ENCODE data around the gene E2F4.

The E2F4 gene

DNA sequence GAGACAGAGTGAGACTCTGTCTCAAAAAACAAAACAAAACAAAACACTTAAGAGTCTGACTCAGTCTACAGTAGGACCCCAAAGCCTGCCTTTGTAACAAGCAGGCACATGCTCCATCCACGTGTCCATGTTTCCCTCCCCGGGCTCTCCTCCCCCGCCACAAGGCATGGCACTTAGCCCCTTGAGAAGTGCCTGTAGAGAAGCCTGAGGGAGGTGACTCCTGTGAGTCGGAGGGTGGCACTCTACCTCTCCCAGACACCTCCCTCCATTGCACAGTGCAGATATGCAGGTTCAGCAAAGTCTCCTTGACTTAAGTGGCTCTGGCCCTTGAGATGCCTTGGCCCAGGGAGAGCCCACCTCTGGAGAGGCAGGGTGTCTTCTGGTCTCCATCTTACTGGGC, 48.6 kb downstream of the E2F4 start:
- H3K4me3 ChIP-seq (ENCODE audit: low read depth in 1 of 2, low read length in 1 of 2) = no peak overlapping the region
- no peak for TF ChIP-seq CTCF (IDR thresholded peaks at IDR 0.05)
- H3K9me3 ChIP-seq = no peaks in the 10 kb centered on the region
- no peaks in the 10 kb centered on the region for H3K27me3 ChIP-seq
- no peak overlapping the region for H3K27ac ChIP-seq
- H3K36me3 ChIP-seq = peaks cover 44% of the 10 kb centered on the region
- peaks cover 27 to 30% of the 10 kb centered on the region in 2 experiments for H3K4me1 ChIP-seq (ENCODE audit: control insufficient read depth in 1 of 2, insufficient read depth in 1 of 2, low read depth in 1 of 2, low read length in 1 of 2)

- Histone ChIP-seq H3K27ac (no peak overlapping the region), H3K36me3 (peaks cover 36% of the 10 kb centered on the region), H3K9me3 (no peaks in the 10 kb centered on the region), H3K4me3 (ENCODE audit: low read depth in 1 of 2, low read length in 1 of 2) (no peak overlapping the region), H3K27me3 (no peaks in the 10 kb centered on the region), H3K4me1 (ENCODE audit: control insufficient read depth in 1 of 2, insufficient read depth in 1 of 2, low read depth in 1 of 2, low read length in 1 of 2) (peaks cover 35 to 37% of the 10 kb centered on the region in 2 experiments)
- TF ChIP-seq CTCF (IDR thresholded peaks at IDR 0.05) = no peak
Measured at GRCh38 chr16:67241008-67241900, 49.3 kb downstream of the E2F4 start.

DNA sequence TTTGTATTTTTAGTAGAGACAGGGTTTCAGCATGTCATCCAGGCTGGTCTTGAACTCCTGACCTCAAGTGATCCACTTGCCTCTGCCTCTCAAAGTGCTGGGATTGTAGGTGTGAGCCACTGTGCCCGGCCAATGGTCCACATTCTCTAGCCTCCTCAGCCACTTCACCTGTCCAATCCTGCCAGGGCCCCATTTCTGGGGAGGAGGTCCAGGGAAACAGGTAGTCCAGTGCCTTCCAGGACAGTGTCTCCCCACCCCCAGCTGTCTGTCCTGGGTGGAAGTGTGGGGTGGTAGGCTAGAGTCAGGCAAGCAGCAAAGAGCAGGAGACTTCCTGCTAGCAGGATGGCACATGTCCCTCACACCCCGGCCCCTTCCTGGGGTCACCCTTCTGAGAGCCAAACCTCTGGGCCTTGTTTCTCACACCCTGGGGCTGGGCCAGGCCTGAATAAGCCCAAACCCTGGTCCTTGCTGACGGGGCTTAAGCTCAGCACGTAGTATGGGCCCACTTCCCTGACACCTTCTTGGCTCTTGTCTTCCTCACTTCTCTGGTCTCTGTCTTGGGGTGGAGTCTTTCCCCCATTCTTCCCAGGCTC, 50.3 kb downstream of the E2F4 start:
- Histone ChIP-seq H3K4me1 (ENCODE audit: control insufficient read depth in 1 of 2, insufficient read depth in 1 of 2, low read depth in 1 of 2, low read length in 1 of 2) (peaks cover 38 to 45% of the 10 kb centered on the region in 2 experiments), H3K27me3 (no peaks in the 10 kb centered on the region), H3K27ac (peak overlapping the region; percentile 33), H3K4me3 (ENCODE audit: low read depth in 1 of 2, low read length in 1 of 2) (no peak overlapping the region), H3K36me3 (peaks cover 26% of the 10 kb centered on the region), H3K9me3 (no peaks in the 10 kb centered on the region)
- TF ChIP-seq CTCF (IDR thresholded peaks at IDR 0.05) = no peak

DNA sequence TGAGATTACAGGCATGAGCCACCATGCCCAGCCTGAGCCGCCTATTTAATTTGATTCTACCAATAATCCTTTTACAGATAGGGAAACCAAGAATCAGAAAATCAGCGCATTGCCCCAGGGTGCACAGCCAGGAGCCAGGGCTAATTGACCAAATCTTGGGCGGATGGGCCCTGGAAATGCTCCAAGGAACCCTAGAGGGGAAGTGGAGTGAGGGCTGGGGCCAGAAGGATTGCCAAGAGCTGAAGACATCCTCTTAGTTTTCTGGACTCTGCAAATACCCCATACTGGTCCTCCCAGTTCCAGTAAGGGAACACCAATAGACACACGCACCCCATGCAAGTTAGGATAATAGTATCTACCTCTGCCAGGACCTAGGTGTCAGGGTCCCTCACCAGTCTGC, 51.5 kb downstream of the E2F4 start:
- H3K4me1 ChIP-seq (ENCODE audit: control insufficient read depth in 1 of 2, insufficient read depth in 1 of 2, low read depth in 1 of 2, low read length in 1 of 2) = peaks cover 48 to 57% of the 10 kb centered on the region in 2 experiments
- H3K4me3 ChIP-seq (ENCODE audit: low read depth in 1 of 2, low read length in 1 of 2) = peak overlapping the region in 1 of 2 experiments; percentile 88

More for the DNA sequence above, 51.5 kb downstream of the E2F4 start:
- Histone ChIP-seq H3K27ac (peak overlapping the region; percentile 99), H3K27me3 (peaks cover 10% of the 10 kb centered on the region), H3K9me3 (no peaks in the 10 kb centered on the region), H3K36me3 (peaks cover 14% of the 10 kb centered on the region)
- TF ChIP-seq CTCF (IDR thresholded peaks at IDR 0.05) = no peak
